Fibroblast of lung (primary cell): ENCODE measurements around the gene ERBB2. TPM values are rescaled to one million over a fixed set of nuclear protein-coding genes. Genes with fewer than 3 reads are reported as not detected.

Experiments
- DNase-seq, 2 donors: peaks; one replicate each; pipeline versions ENCODE4 v3.0.0 to v3.0.0-alpha.2; 2010; ENCODE audit warnings: low read depth in 2 of 2
- H2AFZ ChIP-seq: 2 replicates; pipeline ENCODE4 v1.5.1; 2012; ENCODE audit warnings: low read length, control low read depth, inconsistent platforms
- H3K27ac ChIP-seq: 2 replicates; pipeline ENCODE4 v1.5.1; 2011; ENCODE audit warnings: low read length, control low read depth; ENCODE audit not compliant: insufficient read depth
- H3K27me3 ChIP-seq: 2 replicates; pipeline ENCODE4 v1.5.1; 2011; ENCODE audit warnings: mild to moderate bottlenecking, low read length; ENCODE audit not compliant: control insufficient read depth, insufficient read depth
- H3K36me3 ChIP-seq: 2 replicates; pipeline ENCODE4 v1.5.1; 2011; ENCODE audit warnings: low read length; ENCODE audit not compliant: control insufficient read depth, insufficient read depth
- H3K4me1 ChIP-seq: 2 replicates; pipeline ENCODE4 v1.5.1; 2011; ENCODE audit warnings: low read length; ENCODE audit not compliant: control insufficient read depth, insufficient read depth; ENCODE audit errors: extremely low read depth
- H3K4me2 ChIP-seq: 2 replicates; pipeline ENCODE4 v1.5.1; 2011; ENCODE audit warnings: low read length, control low read depth; ENCODE audit not compliant: insufficient read depth; ENCODE audit errors: extremely low read depth
- H3K4me3 ChIP-seq, 4 experiments: fragments of 200-600 bp in 1 of 4; sonication (generic) in 1 of 4; replicated peaks in 1 of 4; 2 replicates each; pipeline ENCODE4 v1.5.1; 2011 to 2016; ENCODE audit warnings: low read length in 4 of 4, low read depth in 3 of 4, mild to moderate bottlenecking in 3 of 4, control low read depth in 2 of 4, inconsistent platforms in 1 of 4, mixed read lengths in 1 of 4; ENCODE audit not compliant: insufficient read depth in 1 of 4; ENCODE audit errors: control extremely low read depth in 1 of 4
- H3K79me2 ChIP-seq: 2 replicates; pipeline ENCODE4 v1.5.1; 2012; ENCODE audit warnings: mild to moderate bottlenecking, low read length, inconsistent platforms; ENCODE audit not compliant: control insufficient read depth, insufficient read depth
- H3K9ac ChIP-seq: 2 replicates; pipeline ENCODE4 v1.5.1; 2011; ENCODE audit warnings: mild to moderate bottlenecking, low read length, control low read depth; ENCODE audit not compliant: insufficient read depth
- H3K9me3 ChIP-seq: 2 replicates; pipeline ENCODE4 v1.5.1; 2012; ENCODE audit warnings: low read depth, low read length; ENCODE audit not compliant: control insufficient read depth, insufficient read depth
- H4K20me1 ChIP-seq: 2 replicates; pipeline ENCODE4 v1.5.1; 2011; ENCODE audit warnings: low read length; ENCODE audit not compliant: control insufficient read depth, insufficient read depth; ENCODE audit errors: extremely low read depth
- CTCF ChIP-seq, 2 donors: IDR thresholded peaks in 1 of 2; conservative IDR thresholded peaks in 1 of 2; 1 replicate in 1 of 2; 2 replicates in 1 of 2; pipeline ENCODE4 v1.5.1; 2011 to 2012; ENCODE audit warnings: low read length in 2 of 2, control low read depth in 1 of 2, inconsistent platforms in 1 of 2, low read depth in 1 of 2, mild to moderate bottlenecking in 1 of 2
- EZH2 ChIP-seq: IDR thresholded peaks from 2 replicates; pipeline ENCODE4 v1.5.1; 2012; ENCODE audit warnings: low read length, control low read depth, mild to moderate bottlenecking; ENCODE audit errors: missing control alignments
- polyA plus RNA-seq, 2 donors: library from polyadenylated mRNA; depleted of rRNA in 1 of 2; stranded (reverse) in 1 of 2; unstranded in 1 of 2; fragments of >200 nt; gene quantifications; 2 replicates each; pipeline ENCODE4 v1.2.1, GENCODE V29; 2011 to 2012; ENCODE audit warnings: missing spikeins in 1 of 2
- total RNA-seq: library from RNA; depleted of rRNA; stranded (reverse); fragments of >200 nt; gene quantifications from 2 replicates; pipeline ENCODE4 v1.2.1, GENCODE V29; 2014

The ERBB2 gene
- total and polyA plus RNA-seq, 2 donors (not counting 1 experiment from before 2014, with no cell fraction given), result 24.7 to 33.9 TPM

GRCh38 chr17:39688945-39689344, 10.9 kb upstream of the ERBB2 start:
- H2AFZ ChIP-seq, result peak overlapping the region; percentile 93
- H3K4me1 ChIP-seq, result peaks cover 5% of the 10 kb centered on the region
- H3K9me3 ChIP-seq, result no peaks in the 10 kb centered on the region
- peak overlapping the region; percentile 67 to 93 (median 86) for H3K4me3 ChIP-seq
- no peak overlapping the region for H3K9ac ChIP-seq
- no peak for TF ChIP-seq EZH2
- TF ChIP-seq CTCF (conservative IDR thresholded peaks at IDR 0.05 in 1 of 2, IDR thresholded peaks at IDR 0.05 in 1 of 2; ENCODE audit: low read depth in 1 of 2, low read length in 2 of 2), result no peak
- no peak for DNase-seq
- peak overlapping the region; percentile 98 for H3K4me2 ChIP-seq
- H3K79me2 ChIP-seq, result no peaks in the 10 kb centered on the region
- H4K20me1 ChIP-seq, result no peaks in the 10 kb centered on the region
- no peaks in the 10 kb centered on the region for H3K27me3 ChIP-seq
- H3K27ac ChIP-seq, result no peak overlapping the region
- no peaks in the 10 kb centered on the region for H3K36me3 ChIP-seq

DNA sequence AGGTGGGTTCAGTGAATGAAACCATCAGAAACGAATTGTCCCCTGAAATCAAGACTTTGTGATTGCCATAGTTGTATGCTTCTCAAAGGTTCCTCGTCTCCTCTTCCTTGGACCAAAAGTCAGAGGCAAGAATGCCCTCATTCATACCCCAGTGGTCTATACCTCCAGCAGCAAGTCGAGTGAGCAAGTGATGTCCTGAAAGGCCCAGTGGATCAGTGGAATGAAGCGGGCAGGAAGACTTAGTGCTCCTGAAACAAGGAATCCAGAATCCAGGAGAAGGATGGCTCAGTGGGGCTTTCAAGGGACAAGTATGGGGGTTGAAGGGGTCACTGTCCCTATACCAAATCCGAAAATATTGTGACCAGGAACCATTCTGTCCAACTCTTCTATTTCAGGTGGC, 5.3 kb upstream of the ERBB2 start:
- no peak overlapping the region for H3K27ac ChIP-seq
- no peaks in the 10 kb centered on the region for H3K79me2 ChIP-seq
- no peaks in the 10 kb centered on the region for H3K36me3 ChIP-seq
- no peak overlapping the region for H3K4me2 ChIP-seq
- H4K20me1 ChIP-seq, result no peaks in the 10 kb centered on the region
- no peak overlapping the region for H3K9ac ChIP-seq
- no peak for DNase-seq
- H3K4me3 ChIP-seq, result no peak overlapping the region
- no peaks in the 10 kb centered on the region for H3K4me1 ChIP-seq
- no peak overlapping the region for H2AFZ ChIP-seq
- TF ChIP-seq CTCF (conservative IDR thresholded peaks at IDR 0.05 in 1 of 2, IDR thresholded peaks at IDR 0.05 in 1 of 2; ENCODE audit: low read depth in 1 of 2, low read length in 2 of 2), result no peak
- no peak for TF ChIP-seq EZH2
- no peaks in the 10 kb centered on the region for H3K9me3 ChIP-seq
- H3K27me3 ChIP-seq, result no peaks in the 10 kb centered on the region

DNA sequence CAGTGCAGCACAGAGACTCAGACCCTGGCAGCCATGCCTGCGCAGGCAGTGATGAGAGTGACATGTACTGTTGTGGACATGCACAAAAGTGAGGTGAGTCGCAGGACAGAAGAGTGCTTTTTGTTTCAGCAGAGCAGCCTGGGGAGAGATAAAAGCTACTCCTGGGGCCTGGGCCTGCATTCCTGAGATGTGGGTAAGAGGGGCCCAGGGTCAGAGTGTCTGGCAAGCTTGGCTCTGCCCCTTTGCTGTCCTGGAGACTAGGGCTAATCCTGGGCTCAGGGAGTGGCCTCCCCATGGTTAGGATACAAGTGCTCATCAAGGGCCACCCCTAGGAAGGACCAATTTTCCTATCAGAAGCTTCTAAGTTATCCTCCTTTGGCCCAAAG, 4.8 kb upstream of the ERBB2 start:
- Histone ChIP-seq H3K4me1 (no peaks in the 10 kb centered on the region), H3K4me2 (no peak overlapping the region), H3K27me3 (no peaks in the 10 kb centered on the region)

More for the DNA sequence above, 4.8 kb upstream of the ERBB2 start:
- no peaks in the 10 kb centered on the region for H3K36me3 ChIP-seq
- H3K4me3 ChIP-seq, result no peak overlapping the region
- H3K27ac ChIP-seq, result no peak overlapping the region
- TF ChIP-seq CTCF (conservative IDR thresholded peaks at IDR 0.05 in 1 of 2, IDR thresholded peaks at IDR 0.05 in 1 of 2; ENCODE audit: low read depth in 1 of 2, low read length in 2 of 2), result no peak
- no peak overlapping the region for H2AFZ ChIP-seq
- DNase-seq, result no peak
- no peaks in the 10 kb centered on the region for H3K9me3 ChIP-seq
- no peaks in the 10 kb centered on the region for H4K20me1 ChIP-seq
- H3K9ac ChIP-seq, result no peak overlapping the region
- H3K79me2 ChIP-seq, result no peaks in the 10 kb centered on the region
